T-helper 22 cell (primary cell): ENCODE results near the gene NAPA.

ENCODE experiments used
- DNase-seq: peaks from one replicate; pipeline ENCODE4 v3.0.0-alpha.2; 2020; ENCODE audit warnings: low read depth

Gene NAPA

GRCh38 chr19:47458672-47459071 is 56.2 kb downstream of the NAPA start:
- DNase-seq, result no peak

- no peak for DNase-seq
These were observed 58.0 kb downstream of the NAPA start for GRCh38 chr19:47456721-47457474.

GRCh38 chr19:47450478-47450877 is 64.4 kb downstream of the NAPA start:
- DNase-seq, result no peak

GRCh38 chr19:47448360-47448727 is 66.5 kb downstream of the NAPA start:
- DNase-seq, result no peak

- peak; percentile 30 for DNase-seq
These were observed 67.1 kb downstream of the NAPA start for GRCh38 chr19:47447470-47448359.

- DNase-seq, result no peak
These were observed 68.1 kb downstream of the NAPA start for GRCh38 chr19:47446534-47447469.

GRCh38 chr19:47445937-47446402 is 68.9 kb downstream of the NAPA start:
- peak; percentile 46 for DNase-seq

- no peak for DNase-seq
These were observed 69.3 kb downstream of the NAPA start for GRCh38 chr19:47445527-47445926.

- DNase-seq, result no peak
These were observed 70.5 kb downstream of the NAPA start for GRCh38 chr19:47444388-47444821.

- DNase-seq, result no peak
These were observed 71.5 kb downstream of the NAPA start for GRCh38 chr19:47443331-47443730.

- DNase-seq, result no peak
These were observed 76.1 kb downstream of the NAPA start for GRCh38 chr19:47438793-47439220.
